Skeletal muscle cell (primary cell): ENCODE measurements around the gene SPA17.

Experiments
- DNase-seq: peaks from one replicate; pipeline ENCODE4 v3.0.0-alpha.2; 2010; ENCODE audit warnings: low read depth
- H3K4me3 ChIP-seq: 2 replicates; pipeline ENCODE4 v1.5.1; 2011; ENCODE audit warnings: low read depth, mild to moderate bottlenecking, control low read depth, low read length, moderate library complexity

The SPA17 gene

DNA sequence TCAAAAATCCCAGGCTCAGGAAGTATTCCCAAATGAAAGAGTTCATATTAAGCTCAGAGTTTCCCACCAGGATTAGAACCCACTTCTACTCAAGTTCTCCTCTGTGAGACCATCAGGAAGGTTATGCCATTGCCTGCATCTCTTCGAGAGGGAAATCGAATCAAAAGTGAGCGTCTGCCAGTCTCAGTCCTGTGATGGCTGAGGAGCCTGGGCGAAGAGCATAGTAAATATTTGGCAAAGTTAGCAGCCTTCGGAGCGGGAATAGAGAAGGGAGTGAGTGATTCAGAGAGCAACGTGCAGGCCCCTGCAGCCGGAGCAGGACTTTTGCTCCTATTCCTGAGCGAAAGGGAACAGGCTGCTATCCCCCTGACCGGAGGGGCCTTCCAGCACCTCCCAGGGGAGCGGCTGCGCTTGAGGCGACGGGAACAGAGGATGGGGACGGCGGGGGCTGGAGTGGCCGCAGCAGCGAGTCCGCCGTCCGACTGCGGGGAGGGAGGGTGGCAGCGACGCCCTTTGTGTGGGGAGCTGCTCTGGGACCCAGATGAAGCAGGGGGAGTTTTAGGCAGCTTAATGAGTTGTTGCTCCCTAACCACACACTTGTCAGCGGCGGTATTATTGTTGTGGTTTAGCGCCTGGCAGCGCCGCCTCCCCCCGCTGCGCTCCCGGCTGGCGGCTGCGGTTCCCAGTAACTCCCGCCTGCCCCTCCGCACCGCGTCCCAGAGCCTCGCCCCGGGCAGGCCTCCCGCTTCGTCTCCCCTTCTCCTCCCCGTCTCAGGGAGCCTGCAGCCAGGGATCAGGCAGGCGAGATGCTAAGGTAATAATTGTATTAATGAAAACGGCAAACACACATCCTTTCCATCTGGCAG lies 44.3 kb downstream of the SPA17 start:
- no peak for DNase-seq
- peak overlapping the region; percentile 44 for H3K4me3 ChIP-seq

DNA sequence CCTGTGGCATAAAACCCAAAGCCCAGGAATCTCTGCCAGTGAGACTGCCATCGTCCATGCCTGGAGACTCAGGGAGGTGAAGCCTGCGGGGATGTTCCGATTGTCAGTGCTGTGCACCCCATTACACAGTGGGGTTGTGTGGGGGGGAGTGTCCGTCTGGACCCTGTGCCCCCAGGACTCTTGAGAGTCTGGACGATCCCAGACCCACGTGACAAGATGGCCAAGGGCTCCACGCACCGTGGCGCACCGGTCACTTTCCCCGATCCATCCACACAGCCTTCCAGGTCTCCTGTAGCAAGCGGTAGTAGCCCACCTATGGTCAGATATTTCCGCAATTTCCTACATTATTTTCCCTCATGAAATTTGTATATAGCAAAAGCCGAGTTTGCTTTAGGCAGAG lies 45.1 kb downstream of the SPA17 start:
- no peak overlapping the region for H3K4me3 ChIP-seq
- DNase-seq: no peak

DNA sequence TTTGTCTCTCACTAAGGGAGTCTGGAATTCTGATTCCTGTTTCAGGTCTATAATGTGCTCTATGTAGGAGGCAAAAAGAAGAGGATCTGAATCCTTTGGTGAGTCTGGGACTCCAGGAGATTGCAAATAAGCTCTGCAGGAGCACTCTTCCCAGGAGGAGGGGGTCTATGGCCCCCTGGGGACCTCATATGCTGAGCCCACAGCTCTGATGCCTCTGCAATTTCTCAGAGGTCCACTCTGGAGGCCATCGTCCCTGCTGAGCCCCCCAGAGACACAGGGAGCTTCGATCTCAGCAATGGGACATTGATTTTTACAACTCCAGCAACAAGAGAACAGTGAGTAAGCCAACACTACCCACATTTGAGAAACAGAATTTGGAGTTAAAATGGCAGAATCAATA lies 45.8 kb downstream of the SPA17 start:
- no peak for DNase-seq
- H3K4me3 ChIP-seq: no peak overlapping the region

DNA sequence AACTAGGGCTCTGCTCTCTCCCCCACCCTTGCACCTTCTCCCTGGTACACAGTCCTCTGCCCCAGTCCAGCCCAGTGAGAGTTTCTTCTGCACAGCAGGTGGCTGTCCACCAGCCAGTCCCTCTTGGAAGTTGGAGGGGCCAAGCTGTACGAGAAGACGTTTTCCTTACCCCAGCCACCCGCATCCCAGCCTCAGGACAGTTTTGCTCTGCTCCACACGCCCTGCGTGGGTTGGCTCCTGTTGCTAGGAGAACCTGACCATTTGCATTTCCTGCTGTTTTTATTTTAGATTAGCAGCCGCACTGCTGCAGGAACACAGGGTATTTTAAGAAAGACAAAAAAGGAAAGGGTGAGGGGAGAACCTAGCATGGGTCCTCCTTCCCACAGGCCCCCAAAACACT lies 48.5 kb downstream of the SPA17 start:
- no peak overlapping the region for H3K4me3 ChIP-seq
- DNase-seq: no peak

DNA sequence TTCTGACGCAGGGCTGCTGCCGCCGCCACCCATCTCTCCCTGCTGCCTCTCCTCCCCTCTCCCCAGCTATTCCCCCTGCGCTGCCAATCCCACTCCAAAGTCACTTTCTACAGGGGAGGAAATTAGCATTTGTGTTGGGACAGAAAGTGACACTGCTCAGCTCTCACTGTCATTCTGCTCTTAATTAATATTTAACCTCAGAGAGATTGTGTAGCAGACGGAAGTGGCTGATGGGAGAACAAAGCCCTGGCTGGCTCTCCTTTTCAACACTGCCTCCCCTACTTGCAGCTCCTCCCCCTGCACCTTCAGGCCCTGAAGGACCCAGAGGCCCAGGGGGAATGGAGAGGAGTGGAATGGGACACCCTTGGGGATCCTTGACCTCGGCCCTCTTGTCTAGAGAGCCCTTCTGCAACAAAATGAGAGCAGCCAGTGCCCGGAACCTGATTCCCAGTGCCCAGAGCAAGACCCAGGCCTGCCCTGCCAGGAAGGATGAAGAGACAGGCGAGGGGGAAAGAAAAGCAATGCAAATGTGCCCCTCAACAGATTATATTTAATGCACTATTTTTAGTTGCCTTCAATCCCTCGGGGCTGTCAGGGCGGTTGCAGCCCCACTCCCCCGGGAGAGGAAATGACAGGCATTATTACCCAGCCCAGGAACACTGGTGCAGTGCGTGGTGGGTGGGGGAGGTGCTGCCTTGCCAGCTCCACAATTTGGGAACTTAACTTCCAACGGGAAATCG lies 51.4 kb downstream of the SPA17 start:
- no peak for DNase-seq
- no peak overlapping the region for H3K4me3 ChIP-seq

DNA sequence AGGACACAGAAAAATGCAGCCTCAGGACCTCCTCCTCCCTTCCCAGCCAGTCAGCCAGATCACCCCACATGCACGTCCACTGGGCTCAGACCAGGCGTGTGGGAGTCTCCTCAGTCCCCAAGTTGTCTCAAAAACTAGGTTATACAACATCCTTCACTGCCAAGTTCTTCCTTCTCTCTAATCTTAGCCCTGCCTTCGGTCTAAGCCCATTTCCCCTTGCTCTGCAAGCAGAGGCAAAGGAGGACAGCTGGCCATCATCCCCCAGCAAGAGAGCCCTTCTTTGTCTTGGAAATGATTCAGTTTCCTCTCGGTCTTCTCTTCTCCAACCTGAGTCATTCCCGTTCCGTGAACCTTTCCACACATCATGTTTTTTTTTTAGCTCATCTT lies 52.0 kb downstream of the SPA17 start:
- H3K4me3 ChIP-seq: no peak overlapping the region
- DNase-seq: peak; percentile 45

DNA sequence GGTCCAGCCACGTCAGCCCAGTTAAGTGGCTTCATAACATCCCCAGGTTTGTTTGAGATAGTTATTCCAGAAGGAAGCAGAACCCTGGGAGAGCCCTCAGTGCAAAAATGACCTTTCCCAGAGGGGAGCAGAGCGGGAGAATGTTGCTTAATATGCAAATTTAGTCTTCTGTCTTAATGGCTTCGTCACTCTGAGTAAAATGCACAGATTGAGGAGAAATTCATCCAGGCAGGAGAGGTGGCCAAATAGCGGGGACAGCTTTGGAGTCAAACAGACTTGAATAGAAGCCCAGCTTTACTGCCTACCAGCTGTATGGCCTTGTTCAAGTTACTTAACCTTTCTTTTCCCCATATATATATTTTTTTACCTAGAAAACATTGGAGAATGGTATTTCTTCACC lies 53.8 kb downstream of the SPA17 start:
- no peak for DNase-seq
- H3K4me3 ChIP-seq: no peak overlapping the region

DNA sequence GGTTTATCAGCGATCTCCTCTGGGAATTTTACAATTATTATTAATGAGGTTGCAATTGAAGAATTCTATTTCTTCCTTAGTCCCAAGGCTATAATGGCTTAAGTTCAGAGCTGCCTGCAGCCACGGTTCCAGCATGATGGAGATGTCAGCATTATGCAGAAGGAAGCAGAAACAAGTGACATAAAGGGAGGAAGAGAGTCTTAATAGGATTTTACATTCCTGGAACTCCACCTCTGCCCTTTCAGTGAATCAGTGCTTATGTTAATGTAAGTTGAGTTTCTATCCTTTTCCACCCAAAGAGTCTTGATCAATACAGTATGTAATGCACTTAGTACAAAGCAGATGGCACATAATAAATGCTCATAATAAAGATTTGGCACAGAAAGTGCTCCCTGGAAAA lies 54.4 kb downstream of the SPA17 start:
- no peak for DNase-seq
- no peak overlapping the region for H3K4me3 ChIP-seq

DNA sequence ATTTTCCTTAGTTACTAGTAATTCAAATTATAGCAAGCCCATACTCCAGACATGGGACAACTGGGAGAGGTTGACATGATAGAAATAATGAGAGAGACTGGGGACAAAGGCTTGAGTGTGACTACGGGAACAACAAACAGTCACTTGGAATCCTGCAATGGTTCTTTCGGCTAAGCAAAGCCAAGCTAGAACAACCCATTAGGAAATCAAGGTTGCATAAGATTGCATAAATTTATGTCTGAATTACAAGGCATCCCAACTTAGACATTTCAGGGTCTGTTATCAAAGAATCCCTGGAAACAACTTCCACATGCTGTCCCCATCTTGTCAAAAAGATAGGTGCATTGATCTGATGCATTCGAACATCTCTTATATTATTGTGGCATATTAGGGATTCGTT lies 55.9 kb downstream of the SPA17 start:
- no peak overlapping the region for H3K4me3 ChIP-seq
- DNase-seq: no peak

DNA sequence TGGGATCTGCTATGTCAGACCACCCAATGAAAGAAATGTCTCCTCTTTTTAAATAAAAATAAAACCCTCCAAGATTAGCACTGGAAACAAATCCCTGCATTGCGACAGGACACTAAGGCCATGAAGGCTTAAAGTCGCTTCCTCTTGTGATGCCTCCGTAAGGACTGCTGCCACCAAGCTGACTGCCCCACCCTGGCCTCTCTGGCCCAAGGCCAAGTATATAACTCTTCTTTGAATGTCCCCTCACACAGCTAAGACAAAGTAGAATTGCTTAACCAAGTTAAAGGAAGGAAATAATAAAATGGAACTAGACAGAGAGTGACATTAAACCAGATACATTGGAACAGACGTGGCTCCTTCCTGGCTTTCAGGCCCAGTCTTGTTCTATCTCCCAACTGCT lies 58.5 kb downstream of the SPA17 start:
- no peak overlapping the region for H3K4me3 ChIP-seq
- no peak for DNase-seq

DNA sequence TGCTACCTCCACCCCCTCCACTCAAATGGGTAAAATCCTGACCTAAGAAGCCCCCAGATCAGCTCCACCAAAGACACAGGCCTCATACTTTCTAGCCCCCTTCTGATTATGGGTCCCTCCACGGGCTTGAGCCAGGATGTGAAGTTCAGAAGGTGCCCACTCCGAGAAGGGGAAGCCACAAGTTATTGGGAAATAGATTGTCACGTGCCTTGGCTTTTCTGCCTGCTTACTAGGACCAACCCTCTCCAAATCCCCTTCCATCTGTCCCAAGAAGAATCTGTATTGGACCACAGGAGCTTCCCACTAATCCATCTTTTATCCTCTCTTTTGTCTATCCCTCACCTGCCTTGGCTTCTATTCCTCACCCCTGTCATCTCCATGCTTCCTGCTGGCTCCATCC lies 63.0 kb downstream of the SPA17 start:
- no peak overlapping the region for H3K4me3 ChIP-seq
- no peak for DNase-seq

DNA sequence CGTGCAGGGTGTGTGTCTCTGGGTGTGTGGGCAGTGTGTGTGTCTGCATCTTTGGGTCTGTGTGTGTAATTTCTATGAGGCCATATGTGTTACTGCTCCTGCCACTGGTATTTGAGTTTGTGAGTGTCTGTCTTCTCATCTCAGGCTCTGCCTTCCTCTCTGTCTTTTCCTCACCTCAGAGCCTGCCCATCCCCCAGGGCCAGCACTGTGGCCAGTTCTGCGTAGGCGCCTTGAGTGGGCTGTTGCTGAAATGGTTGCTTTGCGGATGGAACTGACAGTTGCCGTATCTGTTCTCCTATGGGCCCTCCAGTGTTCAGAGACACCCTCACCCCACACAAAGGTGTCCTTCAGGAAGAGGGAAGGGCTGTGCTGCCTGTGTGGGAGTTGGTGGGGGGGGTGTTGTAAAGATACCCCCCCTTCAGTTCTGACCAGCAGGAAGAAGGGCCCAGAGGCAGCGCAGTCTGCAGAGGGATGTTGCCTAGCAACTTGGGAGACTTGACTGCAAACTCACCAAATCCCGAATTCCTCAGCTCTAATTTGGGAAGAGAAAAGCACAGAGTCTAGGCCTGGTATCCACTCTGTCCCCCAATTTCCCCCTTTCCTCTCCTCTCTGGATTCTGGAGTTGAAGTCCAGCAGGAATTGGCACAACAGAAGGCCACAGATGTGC lies 64.1 kb downstream of the SPA17 start:
- DNase-seq: no peak
- no peak overlapping the region for H3K4me3 ChIP-seq

DNA sequence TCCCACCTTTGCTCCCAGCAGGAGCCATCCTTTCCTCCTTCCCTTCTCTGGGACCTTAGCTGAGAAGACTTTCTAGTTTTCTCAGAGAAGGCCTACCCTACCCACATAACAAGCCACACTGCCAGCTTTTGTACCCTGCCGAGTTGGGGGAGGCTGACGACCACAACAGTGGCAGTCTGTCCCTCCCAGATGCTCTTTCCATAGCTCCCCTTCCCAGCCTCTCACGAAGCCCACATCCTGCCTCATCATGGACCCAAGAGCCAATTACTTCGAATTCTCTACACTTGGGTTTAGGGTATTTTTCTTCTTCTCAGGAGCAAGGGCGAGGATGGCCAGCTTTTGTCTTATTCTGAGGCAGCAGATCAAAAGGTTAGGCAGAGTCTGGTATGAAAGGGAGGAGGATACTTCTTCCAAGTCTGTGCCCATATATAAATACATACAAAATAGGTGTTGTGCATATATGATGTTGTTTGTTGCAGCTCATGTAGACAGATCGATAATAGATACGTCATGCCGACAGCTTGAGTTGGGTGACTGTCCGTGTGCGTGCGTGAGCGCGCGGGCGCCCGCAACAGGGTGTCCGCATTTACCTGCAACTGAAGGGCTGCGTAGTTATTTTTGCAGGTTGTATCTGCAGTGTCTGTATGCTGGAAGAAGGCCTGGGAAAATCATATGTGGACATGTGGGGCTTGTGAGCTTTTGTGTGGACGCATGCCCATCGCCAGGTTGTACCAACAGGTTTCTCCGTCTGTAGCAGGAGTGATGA lies 65.2 kb downstream of the SPA17 start:
- no peak for DNase-seq
- peak overlapping the region; percentile 59 for H3K4me3 ChIP-seq

DNA sequence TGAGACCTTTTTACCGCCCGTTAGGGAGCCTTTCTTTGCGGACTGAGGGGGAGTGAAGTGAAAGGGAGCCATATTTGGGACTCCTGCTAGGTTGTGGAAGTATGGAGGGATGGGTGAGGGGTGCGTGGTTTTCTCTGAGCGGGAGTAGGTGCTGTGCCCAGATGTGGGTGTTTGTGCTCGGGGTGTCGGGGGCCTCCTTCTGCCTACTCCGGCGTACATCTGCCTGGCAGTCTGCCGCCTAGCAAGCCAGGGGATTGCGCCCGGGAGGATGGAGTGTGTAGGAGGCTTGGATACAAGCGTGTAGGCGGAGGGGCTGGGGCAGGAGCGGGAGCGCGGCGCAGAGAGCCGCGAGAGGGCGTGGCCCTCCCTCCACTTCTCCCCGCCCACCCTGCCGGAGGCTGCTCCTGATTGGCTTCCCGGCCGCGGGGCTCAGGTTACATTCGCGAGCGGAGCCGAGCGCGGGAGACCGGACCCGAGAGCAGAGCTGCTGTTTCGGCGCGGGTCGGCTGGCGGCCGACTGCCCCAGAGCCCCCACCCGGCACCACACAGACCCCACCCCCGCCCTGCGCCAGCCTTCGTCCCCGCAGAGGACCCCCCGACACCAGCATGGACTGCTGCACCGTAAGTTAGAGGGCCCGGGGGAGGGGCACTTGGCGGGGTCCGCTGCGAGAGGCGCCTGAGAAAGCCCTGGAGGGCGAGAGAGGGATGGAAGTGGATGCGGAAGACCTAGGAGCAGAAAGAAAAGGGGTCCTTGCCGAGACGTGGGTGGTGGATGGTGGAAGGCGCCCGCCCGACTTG lies 66.0 kb downstream of the SPA17 start, which contains the start of gene NRGN:
NRGN (plus strand) TSS at position 464 of the 798 bp plus-strand sequence; CDS start at position 607, 143 bp downstream.
- H3K4me3 ChIP-seq: peak within 1 kb of the TSS; percentile 59
- DNase-seq: peak; percentile 60

DNA sequence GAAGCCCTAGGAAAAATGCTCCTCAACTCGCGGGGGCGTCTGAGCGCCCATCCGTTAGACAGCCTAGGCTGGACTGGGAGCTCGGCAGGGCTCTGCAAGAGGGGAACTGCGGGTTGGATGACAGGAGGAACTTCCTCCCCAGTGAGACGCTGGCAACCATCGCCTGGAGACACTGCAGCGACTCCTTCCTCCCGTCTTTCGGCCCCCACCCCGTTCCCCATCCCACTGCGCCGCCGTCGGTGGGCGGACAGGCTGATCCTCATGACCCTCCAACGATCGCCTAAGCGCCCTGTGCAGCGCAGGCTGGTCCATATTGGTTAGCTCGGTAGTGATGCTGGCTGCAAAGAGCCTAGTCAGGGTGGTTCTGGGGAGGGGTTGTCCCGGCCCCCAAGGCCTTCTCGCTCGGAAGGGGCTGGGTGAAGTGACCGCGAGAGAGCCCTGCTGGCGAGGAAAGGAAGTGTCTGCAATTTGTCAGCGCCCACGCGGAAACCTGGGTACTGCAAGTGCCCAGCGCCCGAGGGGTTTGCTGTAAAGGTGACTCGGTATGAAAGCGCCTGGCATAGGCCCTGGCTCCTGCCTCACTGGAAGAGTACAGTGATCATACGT lies 66.7 kb downstream of the SPA17 start:
- peak overlapping the region; percentile 59 for H3K4me3 ChIP-seq
- no peak for DNase-seq

DNA sequence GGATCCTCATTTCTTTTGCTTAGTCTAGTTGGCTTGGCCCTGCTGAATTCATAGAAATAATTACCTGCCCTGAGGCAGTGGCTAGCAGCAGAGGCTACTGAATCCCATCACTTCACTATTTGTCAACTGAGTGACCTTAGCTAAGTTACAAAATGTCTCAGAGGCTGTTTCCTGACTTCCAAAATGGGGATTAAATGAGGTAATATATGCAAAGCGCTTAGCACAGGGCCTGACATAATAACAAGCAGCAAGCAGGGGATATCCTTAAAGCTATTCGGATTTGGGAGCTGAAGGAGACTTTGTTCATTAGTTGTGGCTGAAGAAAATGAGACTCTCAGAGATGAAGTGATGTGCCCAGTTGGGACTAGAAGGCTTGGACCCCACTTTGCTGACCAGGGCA lies 68.9 kb downstream of the SPA17 start:
- no peak for DNase-seq
- H3K4me3 ChIP-seq: no peak overlapping the region

DNA sequence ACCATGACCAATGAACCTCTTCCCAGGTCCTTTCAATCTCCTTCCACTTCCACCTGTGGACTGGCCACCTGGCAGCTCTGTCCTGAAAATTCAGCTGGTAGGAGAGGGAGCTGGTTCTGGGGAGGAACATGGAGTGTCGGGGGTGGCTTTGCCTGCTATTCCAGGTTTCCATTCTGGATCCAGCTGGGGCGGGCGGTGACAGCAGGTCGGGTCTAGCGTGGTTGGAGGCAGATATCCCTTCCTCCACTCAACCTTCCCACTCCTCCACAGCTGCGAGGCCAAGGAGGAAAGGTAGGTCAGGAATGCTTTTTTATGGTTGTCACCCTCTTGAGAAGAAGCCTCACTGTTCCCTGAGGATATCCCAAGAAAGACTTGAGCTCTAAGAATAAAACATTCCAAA lies 69.3 kb downstream of the SPA17 start:
- H3K4me3 ChIP-seq: no peak overlapping the region
- no peak for DNase-seq

DNA sequence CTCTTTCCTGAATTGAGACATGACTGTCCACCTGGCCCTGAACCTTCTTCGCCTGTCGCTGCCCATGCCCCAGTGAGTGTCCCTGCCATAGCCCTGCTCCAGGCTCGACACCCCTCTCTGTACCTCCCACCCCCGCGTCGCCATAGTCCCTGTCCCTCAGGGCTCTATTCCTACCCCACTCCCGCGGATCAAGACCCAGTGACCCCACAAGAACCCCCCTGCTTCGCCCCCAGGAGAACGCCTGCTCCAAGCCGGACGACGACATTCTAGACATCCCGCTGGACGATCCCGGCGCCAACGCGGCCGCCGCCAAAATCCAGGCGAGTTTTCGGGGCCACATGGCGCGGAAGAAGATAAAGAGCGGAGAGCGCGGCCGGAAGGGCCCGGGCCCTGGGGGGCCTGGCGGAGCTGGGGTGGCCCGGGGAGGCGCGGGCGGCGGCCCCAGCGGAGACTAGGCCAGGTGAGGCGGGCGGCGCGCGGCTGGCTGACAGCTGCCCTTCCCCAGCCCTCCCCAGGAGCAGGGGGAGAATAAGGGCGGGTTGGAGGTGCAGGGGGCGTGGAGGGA lies 71.6 kb downstream of the SPA17 start:
- peak overlapping the region; percentile 59 for H3K4me3 ChIP-seq
- DNase-seq: no peak
